GM12892 (cell line): Measurements from ENCODE around the gene AKT1S1.

ENCODE experiments used
- DNase-seq: peaks from one replicate; pipeline ENCODE4 v3.0.0; 2011; ENCODE audit not compliant: insufficient read length
- FAIRE-seq: peaks from 2 replicates; lab custom pipeline; 2011; peaks lifted over from hg19 to GRCh38; lab: Jason Lieb, UNC
- POLR2A ChIP-seq: IDR thresholded peaks from 2 replicates; pipeline ENCODE4 v1.6.1; 2011; ENCODE audit warnings: low read depth, low read length, control low read depth
- POLR2AphosphoS5 ChIP-seq: IDR thresholded peaks from 2 replicates; pipeline ENCODE4 v1.6.1; 2011; ENCODE audit warnings: low read depth, low read length, control low read depth
- TAF1 ChIP-seq: IDR thresholded peaks from 2 replicates; pipeline ENCODE4 v1.6.1; 2011; ENCODE audit warnings: low read depth, mild to moderate bottlenecking, control low read depth, low read length, borderline replicate concordance

The AKT1S1 gene

GRCh38 chr19:49854378-49855263 is 22.5 kb downstream of the AKT1S1 start:
- DNase-seq (no peak), FAIRE-seq (no peak)
- TF ChIP-seq POLR2AphosphoS5 (0 out of 2 replicates have a peak, but pooled peaks have one; percentile 20), TAF1 (no peak)

- TF ChIP-seq POLR2AphosphoS5 (no peak), TAF1 (no peak), POLR2A (no peak)
- no peak for FAIRE-seq
Measured at GRCh38 chr19:49853852-49854377, 23.2 kb downstream of the AKT1S1 start.

GRCh38 chr19:49852631-49853126 is 24.5 kb downstream of the AKT1S1 start:
- no peak for TF ChIP-seq TAF1
- no peak for TF ChIP-seq POLR2AphosphoS5
- TF ChIP-seq POLR2A = no peak
- DNase-seq (no peak), FAIRE-seq (no peak)

More at GRCh38 chr19:49853852-49854377, 23.2 kb downstream of the AKT1S1 start:
- DNase-seq = no peak

GRCh38 chr19:49851456-49852259 is 25.5 kb downstream of the AKT1S1 start:
- FAIRE-seq = no peak
- no peak for DNase-seq

GRCh38 chr19:49850487-49851342 is 26.4 kb downstream of the AKT1S1 start, which contains the start of gene PTOV1:
PTOV1 (plus strand) TSS chr19:49851159.
- peak; percentile 44; the same call in 1 of the 2 replicates for TF ChIP-seq POLR2AphosphoS5
- no peak; the same call in 1 of the 2 replicates for TF ChIP-seq TAF1
- TF ChIP-seq POLR2A = peak; percentile 73; the same call in 1 of the 2 replicates
- DNase-seq (peak; percentile 95), FAIRE-seq (peak; percentile 83)

More at GRCh38 chr19:49851456-49852259, 25.5 kb downstream of the AKT1S1 start:
- TF ChIP-seq POLR2A (no peak), TAF1 (no peak), POLR2AphosphoS5 (no peak)

- no peak for FAIRE-seq
- TF ChIP-seq TAF1 (no peak), POLR2A (no peak), POLR2AphosphoS5 (no peak)
- DNase-seq = no peak
Measured at GRCh38 chr19:49850221-49850486, 27.0 kb downstream of the AKT1S1 start.

- DNase-seq = no peak
- TF ChIP-seq TAF1 (no peak), POLR2A (no peak), POLR2AphosphoS5 (no peak)
- no peak for FAIRE-seq
Measured at GRCh38 chr19:49849433-49850220, 27.5 kb downstream of the AKT1S1 start.

GRCh38 chr19:49848938-49849337 is 28.2 kb downstream of the AKT1S1 start:
- FAIRE-seq = no peak
- DNase-seq = no peak
- TF ChIP-seq TAF1 (no peak), POLR2A (no peak), POLR2AphosphoS5 (no peak)

- TF ChIP-seq POLR2A (no peak), POLR2AphosphoS5 (no peak), TAF1 (no peak)
- DNase-seq (no peak), FAIRE-seq (no peak)
Measured at GRCh38 chr19:49847731-49848696, 29.1 kb downstream of the AKT1S1 start.
